ENCODE results near the gene DIRAS1. TPM values are rescaled to one million over a fixed set of nuclear protein-coding genes. Genes with fewer than 3 reads are reported as not detected.

The DIRAS1 gene
- polyA plus RNA-seq, 3 donors = 1.9 to 6.8 (median 2.2) TPM

GRCh38 chr19:2665103-2665502 is 56.1 kb downstream of the DIRAS1 start:
- 89 to 94% (median 93%) methylated on average over 11 of the region's 11 CpGs for WGBS, 3 donors
- no peak overlapping the region for H3K27ac ChIP-seq (ENCODE audit: low read depth, low read length)

Other genes with a start within 250 kb of the DIRAS1 start
- gene GADD45B, start 245.2 kb downstream of the DIRAS1 start, polyA plus RNA-seq = 100 to 1,000 TPM in 2 of 3 donors, 10 to 100 TPM in 1; 97.2 to 938 (median 522) TPM
- gene GNG7, start 18.7 kb downstream of the DIRAS1 start, polyA plus RNA-seq = 1 to 10 TPM; 2.8 to 4.0 (median 2.9) TPM
- gene SLC39A3, start 18.6 kb upstream of the DIRAS1 start, polyA plus RNA-seq = 10 to 100 TPM; 16.0 to 35.2 (median 24.1) TPM
- gene SGTA, start 61.9 kb upstream of the DIRAS1 start, polyA plus RNA-seq = 10 to 100 TPM; 37.0 to 49.7 (median 45.7) TPM
- gene THOP1, start 64.1 kb upstream of the DIRAS1 start, polyA plus RNA-seq = 10 to 100 TPM; 24.0 to 33.0 (median 32.8) TPM
- gene ZNF554, start 98.5 kb upstream of the DIRAS1 start, polyA plus RNA-seq = 1 to 10 TPM; 1.2 to 2.9 (median 1.7) TPM
- gene ZNF555, start 120.1 kb upstream of the DIRAS1 start, polyA plus RNA-seq = 1 to 10 TPM in 2 of 3 donors, under 1 TPM in 1; 0.85 to 7.9 (median 1.7) TPM
- under 1 TPM in 1 of 3 donors, not detected in 2; 0.17 TPM for gene ZNF556, start 146.0 kb upstream of the DIRAS1 start, polyA plus RNA-seq
- 1 to 10 TPM; 1.3 to 3.0 (median 2.2) TPM for gene ZNF57, start 179.6 kb upstream of the DIRAS1 start, polyA plus RNA-seq
- 1 to 10 TPM; 1.1 to 2.1 (median 1.7) TPM for gene ZNF77, start 223.6 kb upstream of the DIRAS1 start, polyA plus RNA-seq

Measured in adipose tissue (tissue), 3 donors.